GM23248 (cell line): ENCODE results near the gene PYGL. TPM values are rescaled to one million over a fixed set of nuclear protein-coding genes. Genes with fewer than 3 reads are reported as not detected.

Experiments used
- DNase-seq: peaks from one replicate; pipeline ENCODE4 v3.0.0-alpha.2; 2015
- H2AFZ ChIP-seq: fragments of 200-600 bp; sonication (generic); 2 replicates; pipeline ENCODE4 v1.6.1; 2016; ENCODE audit warnings: antibody characterized with exemption
- H3F3A ChIP-seq: fragments of 200-600 bp; sonication (generic); 2 replicates; pipeline ENCODE4 v1.6.1; 2016; ENCODE audit warnings: mild to moderate bottlenecking, antibody characterized with exemption, mixed run types; ENCODE audit not compliant: insufficient read depth
- H3K27ac ChIP-seq: fragments of 200-600 bp; sonication (generic); 2 replicates; pipeline ENCODE4 v1.5.1; 2016; ENCODE audit warnings: mild to moderate bottlenecking
- H3K27me3 ChIP-seq: fragments of 200-600 bp; sonication (generic); replicated peaks from 2 replicates; pipeline ENCODE4 v1.6.1; 2016; ENCODE audit warnings: mild to moderate bottlenecking; ENCODE audit not compliant: insufficient read depth
- H3K36me3 ChIP-seq: fragments of 200-600 bp; sonication (generic); 2 replicates; pipeline ENCODE4 v1.6.1; 2016; ENCODE audit warnings: low read depth, mild to moderate bottlenecking
- H3K4me1 ChIP-seq: fragments of 200-600 bp; sonication (generic); 2 replicates; pipeline ENCODE4 v1.6.1; 2016; ENCODE audit warnings: mild to moderate bottlenecking; ENCODE audit not compliant: insufficient read depth
- H3K4me2 ChIP-seq: fragments of 200-600 bp; sonication (generic); one replicate; pipeline ENCODE4 v1.6.1; 2016; ENCODE audit warnings: mild to moderate bottlenecking; ENCODE audit not compliant: unreplicated experiment
- H3K4me3 ChIP-seq: fragments of 200-600 bp; sonication (generic); 2 replicates; pipeline ENCODE4 v1.5.1; 2016; ENCODE audit warnings: mild to moderate bottlenecking
- H3K79me2 ChIP-seq: fragments of 200-600 bp; sonication (generic); 2 replicates; pipeline ENCODE4 v1.6.1; 2016; ENCODE audit warnings: mild to moderate bottlenecking; ENCODE audit not compliant: insufficient read depth
- H3K9ac ChIP-seq: fragments of 200-600 bp; sonication (generic); 2 replicates; pipeline ENCODE4 v1.6.1; 2016; ENCODE audit warnings: mild to moderate bottlenecking
- H3K9me2 ChIP-seq: fragments of 200-600 bp; sonication (generic); 2 replicates; pipeline ENCODE4 v1.6.1; 2016; ENCODE audit warnings: mixed run types, mild to moderate bottlenecking, moderate library complexity; ENCODE audit not compliant: insufficient read depth
- H3K9me3 ChIP-seq: fragments of 200-600 bp; sonication (generic); one replicate; pipeline ENCODE4 v1.6.1; 2017; ENCODE audit warnings: low read depth
- H4K20me1 ChIP-seq: fragments of 200-600 bp; sonication (generic); 2 replicates; pipeline ENCODE4 v1.6.0; 2016; ENCODE audit not compliant: insufficient read depth
- EZH2 ChIP-seq: fragments of 200-600 bp; sonication (generic); IDR thresholded peaks from 2 replicates; pipeline ENCODE4 v1.6.1; 2018; ENCODE audit warnings: antibody characterized with exemption, mild to moderate bottlenecking; ENCODE audit not compliant: insufficient read depth, poor library complexity, severe bottlenecking
- EZH2phosphoT487 ChIP-seq: fragments of 200-600 bp; sonication (generic); IDR thresholded peaks from 2 replicates; pipeline ENCODE4 v1.6.1; 2018; ENCODE audit warnings: antibody characterized with exemption, moderate library complexity, mild to moderate bottlenecking, low read depth; ENCODE audit not compliant: insufficient read depth
- WGBS, 2 experiments: methylation state at CpG; one replicate each; pipeline ENCODE4 v1.1.6; 2015 to 2017; ENCODE audit warnings: low lambda C conversion rate in 2 of 2, low coverage in 1 of 2; ENCODE audit errors: missing lambda C conversion rate in 2 of 2; 5-methylcytosine and 5-hydroxymethylcytosine counted together
- in situ Hi-C: fragments of 300-500 bp; cut with MboI; formaldehyde crosslinking; loops from 2 replicates; pipeline ENCODE4 v1.15.0; 2020
- polyA plus RNA-seq: library from polyadenylated mRNA; unstranded; fragments of >200 nt; fragmentation: Nextera tagmentation; extraction: Ambion mirVana; gene quantifications from 2 replicates; pipeline ENCODE4 v1.2.1, GENCODE V29; 2016
- total RNA-seq: library from RNA; depleted of rRNA; stranded (reverse); fragments of >200 nt; shearing (Covaris generic); gene quantifications from 2 replicates; pipeline ENCODE4 v1.2.3, GENCODE V29; 2014

The PYGL gene
- total and polyA plus RNA-seq, 2 experiments from 2014 or later = 42.6 to 55.8 TPM

GRCh38 chr14:50874757-50875156 lies 69.5 kb downstream of the PYGL start:
- Histone ChIP-seq H2AFZ (no peak overlapping the region), H3K4me1 (no peaks in the 10 kb centered on the region), H4K20me1 (no peaks in the 10 kb centered on the region), H3K27ac (no peak overlapping the region), H3K4me3 (no peak overlapping the region), H3K36me3 (no peaks in the 10 kb centered on the region), H3K9me3 (no peaks in the 10 kb centered on the region), H3K4me2 (no peak overlapping the region), H3K9me2 (no peaks in the 10 kb centered on the region), H3K27me3 (peaks cover 26% of the 10 kb centered on the region), H3K79me2 (no peaks in the 10 kb centered on the region), H3F3A (peaks cover 9% of the 10 kb centered on the region; the same call in 1 of the 2 replicates), H3K9ac (no peak overlapping the region)
- 87 to 98% methylated on average over 2 of the region's 2 CpGs for WGBS, 2 experiments
- TF ChIP-seq EZH2 (no peak), EZH2phosphoT487 (no peak)
- in situ Hi-C loops = no loop called here
- DNase-seq = no peak

- Histone ChIP-seq H2AFZ (peak within 1 kb of the TSS; percentile 13), H3K36me3 (no peaks in the 10 kb centered on the region), H3K4me2 (peak within 1 kb of the TSS; percentile 8), H3K27me3 (peaks cover 21% of the 10 kb centered on the region), H3K9me3 (no peaks in the 10 kb centered on the region), H3K4me3 (peak within 1 kb of the TSS; percentile 33), H3K27ac (no peak within 1 kb of the TSS), H3K4me1 (no peaks in the 10 kb centered on the region), H3F3A (peaks cover 9% of the 10 kb centered on the region; the same call in 1 of the 2 replicates), H3K9ac (no peak within 1 kb of the TSS), H3K9me2 (no peaks in the 10 kb centered on the region), H4K20me1 (no peaks in the 10 kb centered on the region), H3K79me2 (no peaks in the 10 kb centered on the region)
- in situ Hi-C loops = no loop called here
- no peak for TF ChIP-seq EZH2
- TF ChIP-seq EZH2phosphoT487 = no peak
- WGBS, 2 experiments = 10% methylated on average over 52 to 56 of the region's 63 CpGs
- DNase-seq = peak; percentile 53
Measured at GRCh38 chr14:50871914-50872732, 72.2 kb downstream of the PYGL start, which contains the start of gene ABHD12B. Gene ABHD12B (plus strand): TSS chr14:50872053. CDS start chr14:50872175, 122 bp downstream.

- no peaks in the 10 kb centered on the region for H3K36me3 ChIP-seq
- no peaks in the 10 kb centered on the region for H3K9me2 ChIP-seq
- no peak overlapping the region for H2AFZ ChIP-seq
- H3K9me3 ChIP-seq = no peaks in the 10 kb centered on the region
- H3K79me2 ChIP-seq = no peaks in the 10 kb centered on the region
- H3K9ac ChIP-seq = no peak overlapping the region
- H3F3A ChIP-seq = peaks cover 9% of the 10 kb centered on the region; the same call in 1 of the 2 replicates
- DNase-seq = no peak
- H3K27me3 ChIP-seq = peaks cover 21% of the 10 kb centered on the region
- no peaks in the 10 kb centered on the region for H4K20me1 ChIP-seq
- no peak overlapping the region for H3K4me3 ChIP-seq
- in situ Hi-C loops = no loop called here
- H3K27ac ChIP-seq = no peak overlapping the region
- H3K4me2 ChIP-seq = no peak overlapping the region
- WGBS, 2 experiments = 97 to 99% methylated on average over 5 of the region's 5 CpGs
- no peak for TF ChIP-seq EZH2
- no peak for TF ChIP-seq EZH2phosphoT487
- H3K4me1 ChIP-seq = no peaks in the 10 kb centered on the region; the same call in 1 of the 2 replicates
Measured at GRCh38 chr14:50871228-50871627, 73.1 kb downstream of the PYGL start.

- Histone ChIP-seq H3K4me2 (peak overlapping the region; percentile 10), H3K4me1 (no peaks in the 10 kb centered on the region; the same call in 1 of the 2 replicates), H2AFZ (peak overlapping the region; percentile 37; the same call in 1 of the 2 replicates), H3K9me2 (no peaks in the 10 kb centered on the region), H3K27me3 (no peaks in the 10 kb centered on the region), H3K4me3 (no peak overlapping the region), H3K9me3 (no peaks in the 10 kb centered on the region), H3F3A (no peaks in the 10 kb centered on the region), H3K36me3 (no peaks in the 10 kb centered on the region), H4K20me1 (no peaks in the 10 kb centered on the region), H3K79me2 (no peaks in the 10 kb centered on the region), H3K27ac (no peak overlapping the region), H3K9ac (no peak overlapping the region)
- peak; percentile 34 for DNase-seq
- TF ChIP-seq EZH2 (no peak), EZH2phosphoT487 (no peak)
- in situ Hi-C loops = no loop called here
- WGBS, 2 experiments = 70 to 73% methylated on average over 11 of the region's 11 CpGs
Measured at GRCh38 chr14:50865391-50866076, 78.7 kb downstream of the PYGL start.
